Measurements from ENCODE around the gene NCAM1.

NCAM1 gene

GRCh38 chr11:113113801-113114704 lies 152.8 kb downstream of the NCAM1 start:
- intact Hi-C loops (cut with DNase I): loop anchor here (10.0 kb wide), 2 partner anchors 149 to 279 kb away; partner anchors contain the start of gene NCAM1

GRCh38 chr11:113114705-113115027 lies 153.4 kb downstream of the NCAM1 start:
- intact Hi-C loops (cut with DNase I): loop anchor here (10.0 kb wide), 2 partner anchors 150 to 280 kb away; partner anchors contain the start of gene NCAM1
- no peak for DNase-seq

More at GRCh38 chr11:113113801-113114704, 152.8 kb downstream of the NCAM1 start:
- DNase-seq: peak; percentile 60 to 95 (median 83)

GRCh38 chr11:113118104-113118503 lies 156.9 kb downstream of the NCAM1 start:
- DNase-seq: no peak
- intact Hi-C loops (cut with DNase I): loop anchor here (10.0 kb wide), 2 partner anchors 153 to 283 kb away; partner anchors contain the start of gene NCAM1

GRCh38 chr11:113119074-113119473 lies 157.9 kb downstream of the NCAM1 start:
- intact Hi-C loops (cut with DNase I): loop anchor here (10.0 kb wide), 2 partner anchors 154 to 284 kb away; partner anchors contain the start of gene NCAM1
- DNase-seq: no peak

- intact Hi-C loops (cut with DNase I): loop anchor here (10.0 kb wide), 3 partner anchors 155 to 535 kb away; partner anchors contain the start of gene NCAM1
- DNase-seq: no peak
These were observed 158.9 kb downstream of the NCAM1 start for GRCh38 chr11:113119966-113120736.

GRCh38 chr11:113121746-113122145 lies 160.5 kb downstream of the NCAM1 start:
- intact Hi-C loops (cut with DNase I): loop anchor here (10.0 kb wide), 1 partner anchor 537 kb away; no protein-coding TSS in a partner anchor

GRCh38 chr11:113124006-113124405 lies 162.8 kb downstream of the NCAM1 start:
- no peak for DNase-seq
- intact Hi-C loops (cut with DNase I): loop anchor here (10.0 kb wide), 1 partner anchor 539 kb away; no protein-coding TSS in a partner anchor

More at GRCh38 chr11:113121746-113122145, 160.5 kb downstream of the NCAM1 start:
- DNase-seq: no peak

GRCh38 chr11:113124578-113124977 lies 163.4 kb downstream of the NCAM1 start:
- intact Hi-C loops (cut with DNase I): loop anchor here (10.0 kb wide), 1 partner anchor 540 kb away; no protein-coding TSS in a partner anchor
- no peak for DNase-seq

- no peak for DNase-seq
- intact Hi-C loops (cut with DNase I): loop anchor here (10.0 kb wide), 1 partner anchor 545 kb away; no protein-coding TSS in a partner anchor
These were observed 168.2 kb downstream of the NCAM1 start for GRCh38 chr11:113129261-113129992.

- intact Hi-C loops (cut with DNase I): no loop called here
- DNase-seq: no peak
These were observed 170.0 kb downstream of the NCAM1 start for GRCh38 chr11:113131036-113131775.

GRCh38 chr11:113133071-113133470 lies 171.9 kb downstream of the NCAM1 start:
- intact Hi-C loops (cut with DNase I): no loop called here
- no peak for DNase-seq

- intact Hi-C loops (cut with DNase I): no loop called here
These were observed 173.4 kb downstream of the NCAM1 start for GRCh38 chr11:113134626-113135025.

GRCh38 chr11:113137713-113138529 lies 176.7 kb downstream of the NCAM1 start:
- intact Hi-C loops (cut with DNase I): no loop called here
- DNase-seq: peak in 19 of 42 donors; percentile 36 to 77 (median 51)

More at GRCh38 chr11:113134626-113135025, 173.4 kb downstream of the NCAM1 start:
- no peak for DNase-seq

- intact Hi-C loops (cut with DNase I): no loop called here
- DNase-seq: no peak
These were observed 177.5 kb downstream of the NCAM1 start for GRCh38 chr11:113138731-113139130.

- intact Hi-C loops (cut with DNase I): no loop called here
- no peak for DNase-seq
These were observed 179.8 kb downstream of the NCAM1 start for GRCh38 chr11:113141010-113141409.

- DNase-seq: peak in 3 of 42 donors; percentile 25 to 52 (median 44)
- intact Hi-C loops (cut with DNase I): no loop called here
These were observed 181.3 kb downstream of the NCAM1 start for GRCh38 chr11:113142508-113142907.

GRCh38 chr11:113147249-113147648 lies 186.0 kb downstream of the NCAM1 start:
- DNase-seq: peak in 41 of 42 donors; percentile 50 to 91 (median 79)

More at GRCh38 chr11:113147249-113147648, 186.0 kb downstream of the NCAM1 start:
- intact Hi-C loops (cut with DNase I): no loop called here
